ENCODE data around the gene MED13.
"Not testable (repeated sequence)": the region's sequence is repeated elsewhere in the genome, so short reads cannot be mapped to it uniquely, and the experiment has no call there.

MED13 gene

DNA sequence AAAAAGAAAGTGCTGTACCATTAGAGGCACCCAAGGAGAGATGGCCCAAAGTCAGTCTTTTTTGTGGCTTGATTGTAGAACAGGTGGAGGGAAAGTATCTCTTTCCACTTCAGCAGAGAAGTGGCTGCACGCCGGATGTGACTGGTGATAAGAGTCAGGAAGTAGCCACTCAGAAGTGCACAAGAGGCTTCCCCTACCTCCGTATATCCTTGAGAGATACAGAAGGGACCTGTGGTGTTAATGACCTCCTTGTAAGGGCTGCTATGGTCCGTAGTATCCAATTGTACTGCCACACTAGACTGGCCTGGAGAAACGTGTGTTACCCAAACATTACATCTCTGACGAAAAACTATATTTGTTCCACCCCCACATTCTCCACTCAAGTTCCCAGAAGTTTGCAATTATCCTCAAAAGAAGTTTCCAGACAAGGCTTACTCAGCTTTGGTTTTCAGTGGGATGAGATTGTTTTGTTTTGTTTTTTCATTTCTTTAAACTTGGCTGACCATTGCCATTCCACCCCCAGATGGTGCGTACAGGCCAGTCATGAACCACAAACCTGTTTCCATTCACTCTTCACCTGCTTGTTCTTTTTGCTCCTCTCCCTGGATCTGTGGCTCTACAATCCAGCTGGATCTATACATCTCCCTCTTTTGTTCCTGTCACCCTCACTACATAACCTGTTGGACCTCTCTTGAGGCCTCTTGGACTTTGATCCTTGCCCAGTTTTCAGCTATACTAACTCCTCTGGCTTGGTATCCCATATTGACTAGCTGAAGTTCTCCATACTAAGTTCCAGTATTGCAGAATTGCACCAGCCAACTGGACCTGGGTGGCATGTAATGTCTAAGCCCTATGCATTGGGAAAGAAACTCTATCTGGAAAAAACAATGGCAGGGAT, 20.7 kb upstream of the MED13 start:
- DNase-seq, result no peak

DNA sequence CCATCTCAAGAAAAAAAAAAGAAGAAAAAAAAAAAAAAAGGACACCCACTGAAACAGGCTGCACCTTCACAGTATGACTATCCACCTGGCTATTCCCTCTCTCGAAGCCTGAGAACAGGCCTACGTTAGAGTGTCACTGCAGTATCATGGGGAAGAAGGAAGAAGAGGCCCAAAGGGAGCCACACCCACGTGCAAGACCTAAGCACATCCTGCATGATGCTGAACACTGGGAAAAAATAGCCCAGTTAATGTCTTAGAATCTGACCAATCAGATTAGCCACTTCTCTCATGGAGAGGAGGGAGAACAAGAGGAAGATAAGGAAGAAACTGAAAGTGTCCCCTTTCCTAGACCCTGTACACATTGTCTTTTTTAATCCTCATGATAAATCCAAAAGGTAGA, 19.5 kb upstream of the MED13 start:
- no peak for DNase-seq

DNA sequence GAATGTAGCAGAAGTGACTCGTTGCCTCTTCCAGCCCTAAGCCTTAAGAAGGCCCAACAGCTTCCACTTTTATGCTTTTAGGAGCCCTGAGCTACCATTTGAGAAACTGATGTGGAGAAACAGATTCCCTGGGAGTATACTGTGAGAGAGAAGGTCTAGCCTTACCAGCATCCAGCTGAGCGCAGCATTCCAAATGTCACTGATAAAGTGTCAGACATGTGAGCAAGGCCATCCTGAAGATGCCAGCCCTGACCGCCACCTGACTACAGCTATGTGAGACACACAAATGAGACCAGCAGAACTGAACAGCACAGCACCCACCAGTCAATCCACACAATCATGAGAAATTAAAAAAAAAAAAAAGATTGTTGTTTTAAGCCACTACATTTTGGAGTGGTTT, 18.6 kb upstream of the MED13 start:
- DNase-seq, result no peak

DNA sequence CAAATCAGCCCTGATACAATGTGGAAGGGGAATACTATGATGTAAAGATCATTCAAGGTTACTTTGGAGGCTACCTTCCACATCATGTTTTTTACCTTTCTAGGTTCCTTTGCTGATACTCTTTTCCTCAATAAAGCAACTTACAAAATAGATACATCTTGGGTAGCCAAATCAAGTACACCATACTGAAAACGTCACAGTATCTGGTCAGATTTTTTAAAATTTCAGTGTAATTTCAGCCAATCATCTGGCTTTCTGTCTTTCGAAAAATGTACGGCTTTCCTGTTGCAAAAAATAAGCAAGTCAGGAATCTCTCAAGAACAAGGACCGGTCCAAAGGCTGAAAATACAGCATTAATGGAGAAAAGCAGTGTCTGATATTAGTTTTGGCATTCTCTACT, 15.6 kb upstream of the MED13 start:
- DNase-seq, result no peak

DNA sequence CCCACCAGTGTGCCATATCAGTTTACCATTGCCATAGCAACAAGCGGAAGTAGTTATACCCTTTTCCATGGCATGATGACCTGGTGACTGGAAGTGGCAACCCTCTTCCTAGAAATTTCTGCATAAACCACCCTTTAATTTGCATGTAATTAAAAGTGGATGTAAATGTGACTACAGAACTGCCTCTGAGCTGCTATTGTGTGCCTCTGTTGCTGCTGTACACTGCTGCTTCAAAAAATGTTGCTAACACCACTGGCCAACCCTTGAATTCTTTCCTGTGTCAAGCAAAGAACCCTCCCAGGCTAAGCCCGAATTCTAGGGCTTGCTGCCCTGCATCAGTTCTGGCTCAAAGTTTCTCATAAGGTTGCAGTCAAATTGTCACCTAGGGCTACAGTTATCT, 12.9 kb upstream of the MED13 start:
- DNase-seq, result no peak

DNA sequence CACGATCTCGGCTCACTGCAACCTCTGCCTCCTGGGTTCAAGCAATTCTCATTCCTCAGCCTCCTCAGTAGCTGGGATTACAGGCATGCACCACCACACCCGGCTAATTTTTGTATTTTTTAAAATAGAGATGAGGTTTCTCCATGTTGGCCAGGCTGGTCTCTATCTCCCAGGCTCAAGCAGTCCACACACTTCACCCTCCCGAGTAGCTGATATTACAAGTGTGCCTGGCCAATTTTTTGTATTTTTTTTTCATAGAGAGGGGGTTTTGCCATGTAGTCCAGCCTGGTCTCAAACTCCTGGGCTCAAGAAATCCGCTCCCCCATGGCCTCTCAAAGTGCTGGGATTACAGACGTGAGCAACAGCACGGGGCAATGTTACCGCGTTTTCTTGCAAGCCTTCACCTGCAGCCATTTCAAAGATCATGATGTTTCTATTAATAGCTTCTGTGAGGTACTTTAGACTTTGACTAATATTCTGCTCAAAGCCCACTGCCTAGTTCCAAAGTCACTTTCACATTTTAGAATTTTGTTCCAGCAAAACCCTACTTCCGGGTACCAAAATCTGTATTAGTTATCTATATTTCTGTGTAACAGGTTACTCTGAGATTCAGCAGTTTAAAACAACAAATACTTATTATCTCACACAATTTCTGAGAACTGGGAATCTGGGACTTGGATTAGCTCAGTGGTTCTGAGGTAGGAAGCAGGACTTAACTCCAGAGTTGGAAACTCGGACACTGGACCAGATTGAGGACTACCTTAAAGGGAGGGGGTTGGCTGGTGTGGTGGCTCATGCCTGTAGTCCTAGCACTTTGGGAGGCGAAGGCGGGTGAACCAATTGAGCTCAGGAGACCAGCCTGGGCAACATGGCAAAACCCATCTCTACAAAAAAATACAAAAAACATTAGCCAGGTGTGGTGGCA, 12.0 kb upstream of the MED13 start:
- no peak for DNase-seq

DNA sequence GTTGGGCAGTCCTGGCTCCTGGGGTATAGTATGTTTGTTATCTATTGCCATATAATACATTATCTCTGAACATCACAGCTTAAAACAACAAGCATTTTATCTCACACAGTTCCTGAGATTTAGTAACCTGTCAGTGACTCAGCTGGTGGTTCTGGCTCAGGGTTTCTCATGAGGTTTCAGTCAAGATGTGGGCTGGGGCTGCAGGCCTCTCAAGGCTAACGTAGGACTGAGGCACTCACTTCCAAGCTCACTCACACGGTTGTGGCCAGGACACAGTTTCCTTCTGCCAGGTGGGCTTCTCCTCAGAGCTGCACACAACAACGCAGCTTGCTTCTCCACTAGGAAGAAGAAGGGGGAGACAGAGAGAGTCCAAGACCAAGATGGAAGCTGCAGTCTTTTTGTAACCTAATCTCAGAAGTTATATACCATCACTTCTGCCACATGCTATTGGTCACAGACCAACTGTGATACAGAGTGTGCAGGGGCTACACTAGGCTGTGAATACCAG, 10.3 kb upstream of the MED13 start:
- no peak for DNase-seq

DNA sequence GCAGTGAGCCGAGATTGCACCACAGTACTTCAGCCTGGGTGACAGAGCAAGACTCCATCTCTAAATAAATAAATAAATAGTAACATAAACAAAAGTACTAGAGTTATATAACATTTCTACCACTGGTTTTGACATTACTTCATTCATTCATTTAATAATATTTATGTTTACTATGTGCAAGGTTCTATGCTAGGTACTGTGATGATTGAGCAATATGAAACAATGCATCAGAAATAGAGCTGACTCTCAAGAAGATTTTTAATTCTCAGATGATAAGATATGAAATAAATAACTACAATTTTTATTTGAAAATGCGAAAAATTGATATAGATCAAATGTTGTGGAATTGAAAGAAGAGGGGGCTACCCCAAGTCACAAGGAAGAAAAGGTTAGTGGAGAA, 8.9 kb upstream of the MED13 start:
- DNase-seq, result no peak

DNA sequence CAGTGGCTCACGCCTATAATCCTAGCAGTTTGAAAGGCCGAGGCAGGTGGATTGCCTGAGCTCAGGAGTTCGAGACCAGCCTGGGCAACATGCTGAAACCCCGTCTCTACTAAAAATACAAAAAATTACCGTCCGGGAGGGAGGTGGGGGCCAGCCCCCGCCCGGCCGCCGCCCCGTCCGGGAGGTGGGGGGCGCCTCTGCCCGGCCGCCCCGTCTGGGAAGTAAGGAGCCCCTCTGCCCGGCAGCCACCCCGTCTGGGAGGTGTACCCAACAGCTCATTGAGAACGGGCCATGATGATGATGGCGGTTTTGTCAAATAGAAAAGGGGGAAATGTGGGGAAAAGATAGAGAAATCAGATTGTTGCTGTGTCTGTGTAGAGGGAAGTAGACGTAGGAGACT, 7.8 kb upstream of the MED13 start:
- not testable (repeated sequence) for DNase-seq

DNA sequence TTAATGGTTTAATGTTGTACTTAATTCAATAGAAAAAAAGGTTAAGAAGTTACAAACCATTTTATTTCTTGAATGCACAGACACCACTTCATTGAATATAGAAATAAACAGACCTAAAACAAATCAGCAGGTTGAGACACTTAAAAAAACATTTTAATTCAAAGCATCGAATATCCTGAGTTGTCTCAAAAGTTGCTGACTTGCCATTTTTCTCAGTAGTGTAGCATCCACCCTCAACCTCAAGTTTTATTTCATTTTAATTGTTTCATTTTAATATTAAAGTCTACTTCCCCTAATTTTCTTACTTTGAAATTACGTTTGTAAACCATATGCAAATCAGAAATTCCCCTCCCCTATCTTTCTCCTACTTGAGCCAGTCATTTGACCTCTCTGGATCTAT, 5.8 kb upstream of the MED13 start:
- no peak for DNase-seq

DNA sequence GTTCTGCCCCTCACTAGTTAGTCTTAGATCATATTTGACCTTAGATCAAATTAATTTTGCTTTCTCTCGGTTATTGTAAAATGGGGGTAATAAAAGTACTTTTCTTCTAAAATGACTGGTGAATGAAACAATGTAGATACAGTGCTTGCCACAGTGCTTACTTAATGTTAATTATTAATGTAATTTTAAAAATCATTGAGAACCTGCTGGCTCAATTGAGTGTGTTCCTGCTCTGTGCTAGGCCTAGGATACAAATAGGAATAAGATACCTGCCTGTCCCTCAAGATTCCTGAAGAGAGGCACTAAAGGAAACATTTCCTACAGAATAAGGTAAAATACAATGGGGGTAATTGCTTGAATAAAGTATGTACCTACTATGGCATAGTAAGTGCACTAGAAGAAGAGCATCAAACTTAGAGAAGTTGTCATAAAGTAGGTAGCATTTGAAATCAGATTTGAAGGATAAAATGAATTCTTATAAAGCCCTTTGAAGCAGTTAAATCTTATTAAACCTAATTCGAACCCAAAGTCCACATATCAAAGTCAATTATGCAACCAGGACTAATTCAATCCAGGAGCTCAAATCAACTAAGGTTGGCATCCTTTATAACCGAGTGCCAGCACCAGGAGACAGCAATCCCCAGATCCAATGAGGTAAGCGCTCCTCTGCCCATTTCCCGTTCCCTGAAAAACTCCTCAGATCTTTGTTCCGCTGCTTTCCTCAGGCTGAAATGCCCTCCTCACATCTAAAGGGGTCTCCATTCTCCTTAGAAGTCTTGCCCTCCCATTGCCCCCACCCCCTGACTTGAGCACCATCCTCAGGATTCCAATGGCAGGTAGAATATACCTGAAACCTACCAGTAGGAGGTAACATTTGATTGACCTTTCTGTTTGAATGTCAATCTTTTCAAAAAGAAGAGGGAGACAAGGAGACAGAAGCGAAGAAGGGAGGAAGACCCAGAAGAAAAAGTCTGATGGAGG, 2.4 kb upstream of the MED13 start:
- no peak for DNase-seq

DNA sequence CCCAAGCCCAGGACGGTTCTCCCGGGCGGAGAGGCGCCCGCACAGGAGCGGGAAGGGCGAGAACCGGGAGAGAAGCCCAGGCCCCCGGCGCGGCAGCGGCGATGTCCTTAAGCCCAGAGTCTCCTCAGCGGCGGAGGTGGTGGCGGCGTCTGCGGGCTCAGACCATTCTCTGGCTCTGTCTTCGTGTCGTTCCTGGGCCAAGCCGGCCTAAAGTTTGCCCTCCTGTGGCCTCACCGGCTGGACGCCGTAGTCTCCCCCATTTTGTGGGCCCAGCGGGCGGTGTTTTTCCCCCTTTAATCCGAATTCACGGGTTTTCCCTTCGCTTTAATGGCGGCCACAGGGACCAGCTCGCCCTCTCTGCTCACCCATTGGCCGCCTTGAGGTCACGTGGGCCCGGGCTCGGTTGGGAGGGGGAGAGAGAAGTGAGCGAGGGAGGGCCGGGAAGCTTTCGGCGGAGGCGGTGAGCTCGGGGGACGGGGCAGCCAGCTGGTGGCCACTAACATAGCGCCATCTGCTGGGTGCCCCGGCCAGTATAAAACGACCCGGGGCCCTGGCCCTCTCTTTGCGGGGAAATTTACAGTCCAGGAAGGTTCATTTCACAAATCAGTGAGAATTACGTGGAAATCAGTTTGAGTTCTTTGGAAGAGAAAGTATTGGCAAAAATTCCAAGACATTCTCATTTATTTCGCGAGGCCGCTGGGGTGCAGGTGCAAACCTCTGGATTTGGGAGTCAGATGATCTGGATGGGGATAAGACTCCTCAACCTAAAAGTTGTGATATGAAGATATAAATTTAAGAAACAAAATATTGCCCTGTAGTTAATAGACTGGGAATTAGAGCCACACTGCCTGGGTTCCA, 762 bp upstream of the MED13 start:
- DNase-seq, result peak; percentile 99

DNA sequence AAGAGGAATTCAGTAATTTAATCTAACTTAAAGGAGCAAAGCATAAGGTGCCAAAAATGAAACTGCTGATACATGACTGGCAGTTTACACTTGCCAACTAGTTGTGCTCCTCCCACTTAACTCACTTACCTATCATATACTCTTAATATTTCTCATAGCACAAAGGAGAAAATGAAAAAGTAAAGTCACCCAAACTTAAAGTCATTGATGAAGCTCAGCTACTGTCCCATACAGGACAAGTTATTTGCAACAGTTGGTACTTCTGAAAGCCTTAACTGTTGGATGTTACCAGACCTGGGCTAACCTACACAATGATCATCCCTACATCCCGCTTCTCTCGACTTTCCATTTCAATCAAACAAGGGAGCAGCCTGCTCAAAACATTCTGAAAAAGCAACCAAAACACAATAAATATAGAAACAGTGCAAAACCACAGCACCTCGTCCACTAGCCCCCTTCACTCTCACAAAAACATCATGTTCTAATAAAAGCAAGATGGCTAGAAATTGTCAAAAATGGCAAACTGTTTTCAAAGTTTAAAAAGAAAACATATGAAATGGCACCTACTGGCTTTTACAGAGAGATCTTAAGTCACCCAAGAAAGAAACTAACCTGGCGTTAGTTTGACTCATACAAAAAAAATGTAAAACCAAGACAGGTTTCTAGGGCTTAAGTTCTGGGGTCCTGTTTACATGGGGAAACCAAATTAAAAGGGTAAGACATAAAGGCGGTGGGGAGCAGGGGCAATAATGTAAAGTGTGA, 868 bp downstream of the MED13 start:
- no peak for DNase-seq

DNA sequence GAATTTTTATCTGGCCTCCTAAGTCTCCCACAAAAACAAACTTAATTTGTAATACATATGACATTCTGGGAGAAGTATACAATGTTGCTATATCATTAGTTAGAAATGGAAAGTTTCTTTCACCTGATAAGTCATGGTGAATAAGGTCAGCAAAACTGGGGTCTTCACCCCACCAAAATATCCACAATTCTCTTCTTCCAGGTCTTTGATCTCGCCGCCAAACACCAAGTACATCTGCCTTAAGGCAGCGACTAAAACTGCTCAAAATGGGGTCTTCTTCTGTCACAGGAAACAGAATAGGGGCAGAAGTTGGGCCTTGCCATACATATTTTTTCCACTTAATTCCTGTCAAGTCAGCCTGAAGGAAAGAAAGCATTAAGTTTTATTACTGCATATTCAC, 2.1 kb downstream of the MED13 start:
- no peak for DNase-seq

DNA sequence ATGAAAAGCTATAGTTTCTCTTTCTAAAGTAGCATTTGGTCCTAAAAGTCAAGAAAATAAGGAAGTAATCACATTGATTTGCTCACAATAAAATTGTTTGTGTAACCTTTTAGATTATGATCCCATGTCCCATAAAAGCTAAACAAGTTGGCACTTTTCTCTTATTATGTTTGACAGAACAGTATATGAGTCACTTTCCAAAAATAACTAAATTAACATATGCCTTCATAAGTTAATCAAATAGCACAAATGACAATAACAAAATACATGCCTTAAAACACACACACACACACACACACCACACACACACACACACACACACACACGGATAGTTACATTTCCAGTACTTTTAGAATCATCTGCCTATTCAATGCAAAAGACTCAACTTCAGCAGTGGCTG, 2.8 kb downstream of the MED13 start:
- no peak for DNase-seq

DNA sequence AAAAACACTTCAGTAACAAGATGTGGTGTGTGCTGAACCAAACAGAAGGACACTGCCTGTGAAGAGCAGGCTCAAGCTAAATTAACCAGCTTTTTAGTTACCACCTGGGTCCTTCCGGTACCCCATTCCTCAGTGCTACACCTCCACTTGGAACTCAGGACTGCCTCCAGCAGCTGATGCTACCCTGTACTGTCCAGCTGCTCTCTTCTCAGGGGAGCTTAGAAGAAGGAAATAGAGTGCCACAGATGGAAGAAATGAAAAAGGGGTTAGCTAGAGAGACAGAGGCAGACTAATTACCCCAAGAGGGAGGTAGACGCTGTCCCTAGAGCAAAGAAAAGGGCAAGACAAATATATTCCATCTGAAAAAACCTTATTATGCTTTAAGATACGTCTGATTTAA, 5.7 kb downstream of the MED13 start:
- DNase-seq, result no peak

DNA sequence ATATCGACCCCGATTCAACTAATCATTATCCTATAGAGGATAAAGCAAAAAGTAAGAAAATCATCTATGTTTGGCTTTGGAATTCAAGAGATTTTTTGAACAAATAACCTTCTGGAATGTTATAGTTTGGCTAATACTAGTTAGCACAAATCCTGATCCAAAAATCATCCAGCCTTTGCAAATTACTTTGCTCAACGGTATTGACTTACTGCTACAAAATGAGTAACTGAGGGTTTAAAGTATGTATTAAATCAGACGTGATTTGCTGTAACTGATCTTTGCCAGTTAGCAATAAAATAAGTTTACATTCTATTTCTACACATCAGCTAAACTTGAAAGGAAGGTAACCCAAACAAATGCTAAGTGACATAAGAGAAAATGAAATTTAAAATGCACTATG, 6.5 kb downstream of the MED13 start:
- no peak for DNase-seq

DNA sequence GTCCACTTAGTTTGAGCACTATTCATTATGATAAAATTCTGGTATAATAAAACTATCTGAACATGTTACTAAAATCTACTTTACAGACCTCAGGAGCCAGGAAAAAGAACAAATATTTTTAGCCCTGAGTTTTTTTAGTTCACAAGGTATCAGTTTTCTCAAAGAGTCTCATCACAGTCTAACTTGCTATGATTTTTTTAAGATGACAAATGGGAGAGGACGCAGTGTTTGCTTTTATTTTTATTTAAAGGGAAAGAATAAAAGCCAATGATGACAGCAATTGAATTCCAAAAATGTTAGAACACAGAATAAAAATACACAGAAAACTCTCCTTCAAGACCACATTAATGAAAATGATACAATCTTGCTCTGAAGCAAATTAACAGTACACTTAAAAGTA, 7.4 kb downstream of the MED13 start:
- DNase-seq, result no peak

DNA sequence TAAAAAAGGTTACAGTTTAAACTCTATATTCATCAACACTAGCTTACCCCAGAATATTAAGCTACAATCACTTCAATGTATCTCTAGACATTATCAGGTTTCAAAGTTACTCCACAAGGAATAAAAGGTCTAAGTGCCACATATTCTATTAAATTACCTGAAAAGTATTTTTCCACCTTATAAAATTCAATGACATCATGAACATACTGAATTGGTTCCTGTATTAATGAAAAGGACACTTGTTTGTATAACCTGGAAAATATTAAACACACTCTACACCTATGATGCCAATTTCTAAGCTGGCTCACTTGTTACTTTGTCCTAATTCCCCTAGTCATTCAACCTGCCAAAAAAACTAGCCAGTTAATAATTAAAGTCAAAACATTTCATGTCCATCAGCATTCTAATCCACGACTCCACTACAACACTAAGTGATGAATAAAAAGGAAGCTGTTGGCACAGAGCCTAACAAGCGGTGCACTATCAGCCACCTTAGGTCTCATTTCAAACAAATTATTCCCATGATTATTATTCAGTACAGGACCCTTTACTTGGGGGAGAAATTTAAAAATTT, 12.2 kb downstream of the MED13 start:
- no peak for DNase-seq

DNA sequence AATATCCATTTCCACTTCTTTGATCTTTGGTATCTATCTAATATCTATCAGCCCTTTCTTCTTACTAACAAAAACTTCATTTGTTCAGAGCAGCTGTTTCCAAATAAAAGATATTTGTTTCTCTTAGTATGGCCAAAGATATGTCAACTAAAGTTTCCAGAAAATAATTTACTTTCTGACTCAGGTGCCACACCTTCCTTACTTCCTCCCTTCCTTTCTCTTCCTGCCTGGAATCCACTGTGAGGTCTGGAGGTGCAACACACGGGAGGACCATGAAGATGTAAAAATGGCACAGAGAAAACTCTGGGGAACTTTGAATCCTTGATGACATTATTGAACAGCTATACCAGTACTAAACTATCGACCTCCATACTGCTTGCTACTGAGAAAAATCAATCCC, 14.0 kb downstream of the MED13 start:
- no peak for DNase-seq

Measured in left hindlimb (tissue), 1 donor.